Gastroesophageal sphincter (tissue), 4 donors: ENCODE results near the gene C17orf67. TPM values are rescaled to one million over a fixed set of nuclear protein-coding genes. Genes with fewer than 3 reads are reported as not detected.

ENCODE experiments used
- ATAC-seq: fragments of 150-250 bp; one replicate; pipeline ENCODE4 v1.9.1; 2016; ENCODE audit warnings: mild to moderate bottlenecking, moderate library complexity
- H3K27ac ChIP-seq, 4 donors: fragments of 200-600 bp; sonication (generic) in 3 of 4; 1 replicate in 3 of 4; 2 replicates in 1 of 4; pipeline ENCODE4 v1.5.1; 2016 to 2019
- H3K27me3 ChIP-seq: fragments of 200-600 bp; sonication (generic); one replicate; pipeline ENCODE4 v1.5.1; 2019
- H3K36me3 ChIP-seq, 2 donors: fragments of 200-600 bp; sonication (generic); one replicate each; pipeline ENCODE4 v1.5.1; 2019; ENCODE audit warnings: control low read depth in 1 of 2
- H3K4me1 ChIP-seq, 3 donors: fragments of 200-600 bp; sonication (generic); 1 replicate in 2 of 3; 2 replicates in 1 of 3; pipeline ENCODE4 v1.5.1; 2016 to 2019; ENCODE audit warnings: control low read depth in 2 of 3
- H3K4me3 ChIP-seq, 2 donors: fragments of 200-600 bp; sonication (generic); one replicate each; pipeline ENCODE4 v1.5.1; 2019; ENCODE audit warnings: mild to moderate bottlenecking in 1 of 2, moderate library complexity in 1 of 2
- H3K9me3 ChIP-seq, 3 donors: fragments of 200-600 bp; sonication (generic); one replicate each; pipeline ENCODE4 v1.5.1; 2017 to 2019; ENCODE audit warnings: control low read depth in 2 of 3
- CTCF ChIP-seq, 4 experiments: fragments of 200-600 bp in 2 of 4; fragments of 450-650 bp in 2 of 4; sonication (generic) in 1 of 4; IDR thresholded peaks; one replicate each; pipeline ENCODE4 v1.5.1; 2017 to 2019; ENCODE audit warnings: antibody characterized with exemption in 4 of 4, mild to moderate bottlenecking in 2 of 4, moderate library complexity in 2 of 4
- EP300 ChIP-seq: sonication (generic); formaldehyde crosslinking; IDR thresholded peaks from one replicate; pipeline ENCODE4 v1.6.1; 2017; ENCODE audit warnings: antibody characterized with exemption, mild to moderate bottlenecking
- POLR2A ChIP-seq, 2 donors: fragments of 450-650 bp; IDR thresholded peaks; one replicate each; pipeline ENCODE4 v1.6.1; 2017; ENCODE audit warnings: antibody characterized with exemption in 2 of 2, mild to moderate bottlenecking in 2 of 2, moderate library complexity in 1 of 2
- POLR2AphosphoS5 ChIP-seq: sonication (generic); formaldehyde crosslinking; IDR thresholded peaks from one replicate; pipeline ENCODE4 v1.6.1; 2017; ENCODE audit warnings: antibody characterized with exemption
- whole genome bisulfite sequencing, 2 donors: methylation state at CpG; one replicate each; pipeline ENCODE4 v1.1.5; 2018; ENCODE audit warnings: low coverage in 1 of 2; 5-methylcytosine and 5-hydroxymethylcytosine counted together
- total RNA-seq, 4 donors: library from RNA; depleted of rRNA; stranded (reverse); fragments of >200 nt; gene quantifications; one replicate each; pipeline ENCODE4 v1.1.0, GENCODE V29; 2016

C17orf67 gene
- total RNA-seq, 4 donors from 2014 or later, result 1.1 to 3.5 (median 2.3) TPM

DNA sequence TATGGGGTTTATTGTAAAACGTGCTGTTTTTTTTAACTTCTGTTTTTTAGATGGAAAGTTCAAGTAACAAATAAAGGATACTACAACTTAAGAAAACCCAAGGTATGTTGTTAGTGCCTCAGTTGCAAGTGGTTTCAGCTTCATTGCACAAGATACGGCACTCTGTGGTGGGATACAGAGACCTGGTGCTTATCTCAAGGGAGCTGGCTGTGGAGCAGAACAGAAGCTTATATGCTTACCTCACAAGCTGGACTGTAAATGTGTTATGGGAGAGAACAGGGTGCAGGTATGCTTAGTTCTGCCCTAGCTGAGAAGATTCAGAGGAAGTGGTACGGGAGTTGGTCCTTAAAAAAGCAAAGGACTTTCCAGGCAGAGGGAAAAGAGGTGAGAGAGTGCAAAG, 15.4 kb upstream of the C17orf67 start:
- no peak for ATAC-seq
- H3K4me1 ChIP-seq, result no peaks in the 10 kb centered on the region
- H3K27me3 ChIP-seq, result no peaks in the 10 kb centered on the region
- WGBS, 2 donors, result 68 to 94% methylated on average over 2 to 3 of the region's 3 CpGs
- no peak for TF ChIP-seq POLR2A (IDR thresholded peaks at IDR 0.05)
- no peak for TF ChIP-seq CTCF (IDR thresholded peaks at IDR 0.05)
- TF ChIP-seq EP300, result no peak
- no peak for TF ChIP-seq POLR2AphosphoS5
- no peaks in the 10 kb centered on the region for H3K9me3 ChIP-seq
- H3K36me3 ChIP-seq, result peaks cover 0 to 53% of the 10 kb centered on the region in 2 donors
- H3K4me3 ChIP-seq, result no peak overlapping the region
- H3K27ac ChIP-seq, result no peak overlapping the region

- no peaks in the 10 kb centered on the region for H3K9me3 ChIP-seq
- 85 to 95% methylated on average over 4 of the region's 4 CpGs for WGBS, 2 donors
- peaks cover 0 to 5% (median 4%) of the 10 kb centered on the region in 3 donors for H3K4me1 ChIP-seq
- ATAC-seq, result no peak
- no peaks in the 10 kb centered on the region for H3K27me3 ChIP-seq
- no peak for TF ChIP-seq CTCF (IDR thresholded peaks at IDR 0.05)
- TF ChIP-seq EP300, result no peak
- no peak for TF ChIP-seq POLR2A (IDR thresholded peaks at IDR 0.05)
- no peak for TF ChIP-seq POLR2AphosphoS5
- H3K36me3 ChIP-seq, result peaks cover 0 to 53% of the 10 kb centered on the region in 2 donors
- no peak overlapping the region for H3K27ac ChIP-seq
- no peak overlapping the region for H3K4me3 ChIP-seq
Measured at GRCh38 chr17:56847106-56847505, 13.4 kb upstream of the C17orf67 start.

DNA sequence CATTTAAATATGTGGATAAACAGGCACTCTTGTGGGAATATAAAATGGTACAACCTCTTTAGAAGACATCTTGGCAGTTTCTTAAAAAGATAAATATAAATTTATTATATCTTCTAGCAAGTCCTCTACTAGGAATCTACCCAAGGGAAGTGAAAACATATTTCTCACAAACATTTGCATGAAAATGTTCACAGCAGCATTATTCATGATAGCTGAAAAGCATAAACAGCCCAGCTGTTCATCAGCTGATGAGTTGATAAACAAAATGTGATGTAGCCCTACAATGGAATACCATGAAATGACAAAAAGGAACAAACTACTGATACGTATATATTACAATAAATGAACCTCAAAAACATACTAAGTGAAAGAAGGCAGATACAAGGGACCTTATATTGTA, 12.2 kb upstream of the C17orf67 start:
- TF ChIP-seq EP300 (no peak), POLR2AphosphoS5 (no peak), POLR2A (IDR thresholded peaks at IDR 0.05) (no peak), CTCF (IDR thresholded peaks at IDR 0.05) (no peak)
- no peak overlapping the region for H3K4me3 ChIP-seq
- no peaks in the 10 kb centered on the region for H3K27me3 ChIP-seq
- 91 to 100% methylated on average over 1 of the region's 1 CpG for WGBS, 2 donors
- peaks cover 0 to 43% of the 10 kb centered on the region in 2 donors for H3K36me3 ChIP-seq
- no peak overlapping the region for H3K27ac ChIP-seq
- peaks cover 0 to 5% (median 4%) of the 10 kb centered on the region in 3 donors for H3K4me1 ChIP-seq
- no peaks in the 10 kb centered on the region for H3K9me3 ChIP-seq
- no peak for ATAC-seq

- H3K4me3 ChIP-seq, result no peak overlapping the region
- no peaks in the 10 kb centered on the region for H3K27me3 ChIP-seq
- H3K4me1 ChIP-seq, result peaks cover 0 to 12% (median 4%) of the 10 kb centered on the region in 3 donors
- H3K9me3 ChIP-seq, result no peaks in the 10 kb centered on the region
- WGBS, 2 donors, result 32 to 49% methylated on average over 2 of the region's 2 CpGs
- no peak for TF ChIP-seq POLR2A (IDR thresholded peaks at IDR 0.05)
- TF ChIP-seq CTCF (IDR thresholded peaks at IDR 0.05), result no peak
- TF ChIP-seq EP300, result no peak
- TF ChIP-seq POLR2AphosphoS5, result no peak
- H3K36me3 ChIP-seq, result peaks cover 0 to 26% of the 10 kb centered on the region in 2 donors
- H3K27ac ChIP-seq, result no peak overlapping the region
- ATAC-seq, result no peak
Measured at GRCh38 chr17:56842577-56842976, 8.9 kb upstream of the C17orf67 start.

- Histone ChIP-seq H3K4me1 (peaks cover 4 to 47% (median 6%) of the 10 kb centered on the region in 3 donors), H3K9me3 (no peaks in the 10 kb centered on the region), H3K27ac (no peak overlapping the region), H3K36me3 (peaks cover 0 to 16% of the 10 kb centered on the region in 2 donors), H3K27me3 (no peaks in the 10 kb centered on the region), H3K4me3 (no peak overlapping the region)
- no peak for TF ChIP-seq POLR2AphosphoS5
- TF ChIP-seq EP300, result no peak
- no peak for TF ChIP-seq CTCF (IDR thresholded peaks at IDR 0.05)
- no peak for TF ChIP-seq POLR2A (IDR thresholded peaks at IDR 0.05)
- 82 to 86% methylated on average over 3 of the region's 3 CpGs for WGBS, 2 donors
- ATAC-seq, result no peak
Measured at GRCh38 chr17:56838687-56839086, 5.0 kb upstream of the C17orf67 start.
